ENCODE results near the gene TPBGL.

The TPBGL gene

GRCh38 chr11:75240311-75241035, at the start of gene TPBGL:
Gene TPBGL, plus strand, starts transcription at chr11:75240774. Its CDS starts 276 bp downstream, at chr11:75241050.
- DNase-seq = no peak

- DNase-seq = no peak
Observed at GRCh38 chr11:75191330-75191717, 49.2 kb upstream of the TPBGL start.

GRCh38 chr11:75193271-75193670, 47.3 kb upstream of the TPBGL start:
- no peak for DNase-seq

GRCh38 chr11:75193711-75194110, 46.9 kb upstream of the TPBGL start:
- DNase-seq = no peak

GRCh38 chr11:75194147-75194546, 46.4 kb upstream of the TPBGL start:
- DNase-seq = no peak

- no peak for DNase-seq
Observed at GRCh38 chr11:75195167-75195962, 45.2 kb upstream of the TPBGL start.

GRCh38 chr11:75196426-75196825, 44.1 kb upstream of the TPBGL start:
- no peak for DNase-seq

GRCh38 chr11:75197512-75198277, 42.9 kb upstream of the TPBGL start:
- DNase-seq = no peak

GRCh38 chr11:75198278-75198973, 42.1 kb upstream of the TPBGL start:
- DNase-seq = no peak

- DNase-seq = no peak
Observed at GRCh38 chr11:75199412-75199955, 41.1 kb upstream of the TPBGL start.

GRCh38 chr11:75200051-75200450, 40.5 kb upstream of the TPBGL start:
- DNase-seq = no peak

- no peak for DNase-seq
Observed at GRCh38 chr11:75200531-75200930, 40.0 kb upstream of the TPBGL start.

- DNase-seq = no peak
Observed at GRCh38 chr11:75201771-75202170, 38.8 kb upstream of the TPBGL start.

GRCh38 chr11:75202195-75202594, 38.4 kb upstream of the TPBGL start:
- no peak for DNase-seq

- DNase-seq = no peak
Observed at GRCh38 chr11:75203138-75203537, 37.4 kb upstream of the TPBGL start.

GRCh38 chr11:75203641-75204011, 36.9 kb upstream of the TPBGL start:
- no peak for DNase-seq

- no peak for DNase-seq
Observed at GRCh38 chr11:75204012-75204674, 36.4 kb upstream of the TPBGL start.

- DNase-seq = peak; percentile 83
Observed at GRCh38 chr11:75204685-75205563, 35.6 kb upstream of the TPBGL start.

- DNase-seq = no peak
Observed at GRCh38 chr11:75205564-75206020, 35.0 kb upstream of the TPBGL start.

GRCh38 chr11:75208446-75208845, 32.1 kb upstream of the TPBGL start:
- no peak for DNase-seq

GRCh38 chr11:75212411-75212810, 28.2 kb upstream of the TPBGL start:
- no peak for DNase-seq
